B cell (primary cell): ENCODE measurements around the gene PSAP. TPM values are rescaled to one million over a fixed set of nuclear protein-coding genes. Genes with fewer than 3 reads are reported as not detected.

ENCODE experiments used
- ATAC-seq: fragments of 200-7000 bp; cut with Tn5 transposase; one replicate; pipeline ENCODE4 v1.10.0; 2021; ENCODE audit warnings: low read depth, mild to moderate bottlenecking, moderate number of reproducible peaks, moderate library complexity
- CTCF ChIA-PET: fragments of 350-600 bp; sonication (Branson Sonifier 250); formaldehyde crosslinking; loops from one replicate; lab custom pipeline; 2021; ENCODE audit warnings: antibody characterized with exemption, inconsistent platforms; lab: Charles Lee
- POLR2A ChIA-PET: fragments of 350-600 bp; sonication (Branson Sonifier 250); formaldehyde crosslinking; loops from one replicate; lab custom pipeline; 2021; ENCODE audit warnings: antibody characterized with exemption; lab: Charles Lee
- DNase-seq: peaks from one replicate; pipeline ENCODE4 v3.0.0; 2013
- H2AFZ ChIP-seq: 2 replicates; pipeline ENCODE4 v1.6.1; 2012; ENCODE audit warnings: mild to moderate bottlenecking, low read depth, low read length; ENCODE audit not compliant: insufficient read depth, poor library complexity, severe bottlenecking
- H3K27ac ChIP-seq, 2 donors: 1 replicate in 1 of 2; 2 replicates in 1 of 2; pipeline ENCODE4 v1.5.1; 2012 to 2013; ENCODE audit warnings: low read length in 2 of 2, mild to moderate bottlenecking in 2 of 2, moderate library complexity in 1 of 2
- H3K27me3 ChIP-seq, 4 experiments: fragments of 200-600 bp in 1 of 4; sonication (generic) in 1 of 4; replicated peaks in 1 of 4; 1 replicate in 2 of 4; 2 replicates in 2 of 4; pipeline versions ENCODE4 v1.6.1 to v1.7.0; 2013 to 2016; ENCODE audit warnings: low read length in 3 of 4, mild to moderate bottlenecking in 2 of 4, mixed read lengths in 1 of 4, moderate library complexity in 1 of 4; ENCODE audit not compliant: insufficient read depth in 4 of 4, control insufficient read depth in 3 of 4; ENCODE audit errors: control extremely low read depth in 1 of 4
- H3K36me3 ChIP-seq, 2 experiments: replicated peaks in 1 of 2; 1 replicate in 1 of 2; 2 replicates in 1 of 2; pipeline versions ENCODE4 v1.6.1 to v1.7.1; 2013; ENCODE audit warnings: low read length in 1 of 2; ENCODE audit not compliant: insufficient read depth in 2 of 2, control insufficient read depth in 1 of 2; ENCODE audit errors: control extremely low read depth in 1 of 2, extremely low read depth in 1 of 2
- H3K4me1 ChIP-seq, 2 donors: fragments of 200-600 bp in 1 of 2; sonication (generic) in 1 of 2; 1 replicate in 1 of 2; 2 replicates in 1 of 2; pipeline versions ENCODE4 v1.5.1 to v1.6.1; 2013 to 2017; ENCODE audit warnings: low read length in 2 of 2; ENCODE audit not compliant: control insufficient read depth in 2 of 2, insufficient read depth in 2 of 2
- H3K4me2 ChIP-seq: replicated peaks from 2 replicates; pipeline ENCODE3; 2012; ENCODE audit warnings: mild to moderate bottlenecking, low read depth, low read length; ENCODE audit not compliant: poor library complexity, severe bottlenecking
- H3K4me3 ChIP-seq, 5 experiments: fragments of 200-600 bp in 1 of 5; sonication (generic) in 1 of 5; 1 replicate in 3 of 5; 2 replicates in 2 of 5; pipeline versions ENCODE4 v1.5.1 to v1.7.0; 2011 to 2016; ENCODE audit warnings: low read length in 4 of 5, mild to moderate bottlenecking in 4 of 5, low read depth in 2 of 5, control low read depth in 1 of 5, moderate library complexity in 1 of 5; ENCODE audit not compliant: insufficient read depth in 1 of 5; ENCODE audit errors: control extremely low read depth in 1 of 5, extremely low read depth in 1 of 5
- H3K79me2 ChIP-seq: fragments of 200-600 bp; sonication (generic); one replicate; pipeline ENCODE4 v1.6.0; 2016; ENCODE audit warnings: low read length; ENCODE audit not compliant: control insufficient read depth, insufficient read depth
- H3K9ac ChIP-seq: fragments of 200-600 bp; sonication (generic); 2 replicates; pipeline ENCODE4 v1.6.1; 2017; ENCODE audit warnings: mild to moderate bottlenecking, low read length, moderate library complexity
- H3K9me3 ChIP-seq, 3 donors: one replicate each; pipeline versions ENCODE4 v1.6.1 to v1.7.1; 2013; ENCODE audit warnings: low read length in 2 of 3; ENCODE audit not compliant: control insufficient read depth in 2 of 3, insufficient read depth in 1 of 3; ENCODE audit errors: control extremely low read depth in 1 of 3
- H4K20me1 ChIP-seq: 2 replicates; pipeline ENCODE4 v1.6.0; 2012; ENCODE audit warnings: mild to moderate bottlenecking, low read length; ENCODE audit not compliant: insufficient read depth, control insufficient read depth, poor library complexity, severe bottlenecking
- H3K27ac Mint-ChIP-seq: one replicate; pipeline ENCODE4 v1.8.0; 2021; ENCODE audit warnings: mixed read lengths
- H3K27me3 Mint-ChIP-seq: one replicate; pipeline ENCODE4 v1.8.0; 2021; ENCODE audit warnings: mixed read lengths
- H3K4me1 Mint-ChIP-seq: one replicate; pipeline ENCODE4 v1.8.0; 2021; ENCODE audit warnings: mixed read lengths
- H3K4me3 Mint-ChIP-seq: one replicate; pipeline ENCODE4 v1.8.0; 2021; ENCODE audit warnings: mixed read lengths
- H3K9me3 Mint-ChIP-seq: one replicate; pipeline ENCODE4 v1.8.0; 2022; ENCODE audit warnings: mixed read lengths; ENCODE audit not compliant: insufficient read depth
- CTCF ChIP-seq: fragments of 200-600 bp; IDR thresholded peaks from one replicate; pipeline ENCODE4 v1.8.0; 2022; ENCODE audit warnings: antibody characterized with exemption, mild to moderate bottlenecking
- EZH2 ChIP-seq: IDR thresholded peaks from 2 replicates; pipeline ENCODE4 v1.6.1; 2012; ENCODE audit warnings: borderline replicate concordance, low read depth, mild to moderate bottlenecking, moderate library complexity, low read length; ENCODE audit not compliant: insufficient read depth, poor library complexity, severe bottlenecking
- WGBS: methylation state at CpG from one replicate; pipeline ENCODE4 v1.1.5; 2013; ENCODE audit warnings: missing lambda C conversion rate; ENCODE audit not compliant: insufficient coverage; 5-methylcytosine and 5-hydroxymethylcytosine counted together
- intact Hi-C: fragments of 100-400 bp; cut with micrococcal nuclease; formaldehyde crosslinking; loops from one replicate; pipeline ENCODE4 v1.10.0; 2022
- polyA plus RNA-seq: library from polyadenylated mRNA; depleted of rRNA; stranded (reverse); fragments of >200 nt; gene quantifications from 2 replicates; pipeline ENCODE4 v1.2.3, GENCODE V29; 2012
- total RNA-seq, 2 donors: library from RNA; stranded (reverse); fragments of 120-200 nt in 1 of 2; gene quantifications; 1 replicate in 1 of 2; 2 replicates in 1 of 2; pipeline versions ENCODE4 v1.2.3 to v1.2.4, GENCODE V29; 2013 to 2022

The PSAP gene
- total and polyA plus RNA-seq, 2 donors (not counting 1 experiment from before 2014, with no cell fraction given): 206 to 509 TPM

GRCh38 chr10:71832967-71833366, 18.1 kb downstream of the PSAP start:
- Mint-ChIP-seq H3K4me3 (peak overlapping the region; percentile 11), H3K27ac (peak overlapping the region; percentile 3), H3K4me1 (peaks cover 61% of the 10 kb centered on the region), H3K27me3 (no peaks in the 10 kb centered on the region), H3K9me3 (no peaks in the 10 kb centered on the region)
- H3K79me2 ChIP-seq: peaks cover 71% of the 10 kb centered on the region
- no peak overlapping the region for H3K9ac ChIP-seq
- ATAC-seq (no peak), DNase-seq (peak; percentile 55)
- H3K9me3 ChIP-seq: no peaks in the 10 kb centered on the region
- peaks cover 56% of the 10 kb centered on the region for H4K20me1 ChIP-seq
- peak overlapping the region; percentile 59 for H3K4me2 ChIP-seq
- H3K36me3 ChIP-seq: peaks cover 4 to 52% of the 10 kb centered on the region in 2 experiments
- no peak overlapping the region for H3K4me3 ChIP-seq
- H3K27ac ChIP-seq: no peak overlapping the region
- POLR2A ChIA-PET: interaction anchor here (1.1 to 1.9 kb wide), 3 partner anchors 17 to 63 kb away, joined by 3 to 4 read pairs (median 4); partner anchors contain the start of gene PSAP
- peaks cover 54 to 63% of the 10 kb centered on the region in 2 donors for H3K4me1 ChIP-seq
- TF ChIP-seq CTCF (no peak), EZH2 (no peak)
- no peaks in the 10 kb centered on the region for H3K27me3 ChIP-seq
- intact Hi-C loops: loop anchor here (10.0 kb wide), 1 partner anchor 1338 kb away; no protein-coding TSS in a partner anchor
- CTCF ChIA-PET: interaction anchor here (1.1 to 11.5 kb wide), 2 partner anchors 61 to 136 kb away, joined by 3 to 236 read pairs; no protein-coding TSS in a partner anchor
- H2AFZ ChIP-seq: no peak overlapping the region
- 17% methylated on average over 1 of the region's 5 CpGs for WGBS
